Natural killer cell treated with Interleukin-12 subunit alpha and Interleukin-12 subunit beta and Interleukin-15 and Interleukin-18, amount 100 ng/mL, for 72 hours (primary cell): ENCODE data around the gene ENDOD1. TPM values are rescaled to one million over a fixed set of nuclear protein-coding genes. Genes with fewer than 3 reads are reported as not detected.
A peak's percentile ranks its signal among the peaks of the same experiment; 100 is the strongest.

Experiments used
- ATAC-seq, 2 donors: fragments of 150-1000 bp; cut with Tn5 transposase in 1 of 2; sonication (Bioruptor Pico), chemical (Tn5 transposase) in 1 of 2; 2 replicates each; pipeline ENCODE4 v1.10.0; 2021
- DNase-seq: peaks from one replicate; pipeline ENCODE4 v3.0.0; 2022; ENCODE audit warnings: low spot score
- H3K27ac Mint-ChIP-seq, 2 donors: 1 replicate in 1 of 2; 2 replicates in 1 of 2; pipeline ENCODE4 v1.8.0; 2022; ENCODE audit warnings: mixed read lengths in 2 of 2, mild to moderate bottlenecking in 1 of 2, moderate library complexity in 1 of 2
- H3K27me3 Mint-ChIP-seq, 2 donors: 1 replicate in 1 of 2; 2 replicates in 1 of 2; pipeline ENCODE4 v1.8.0; 2022; ENCODE audit warnings: mixed read lengths in 2 of 2
- H3K36me3 Mint-ChIP-seq: one replicate; pipeline ENCODE4 v1.8.0; 2022; ENCODE audit warnings: mixed read lengths
- H3K4me1 Mint-ChIP-seq, 2 donors: 1 replicate in 1 of 2; 2 replicates in 1 of 2; pipeline ENCODE4 v1.8.0; 2022; ENCODE audit warnings: low read depth in 2 of 2, mixed read lengths in 2 of 2, mild to moderate bottlenecking in 1 of 2
- H3K4me3 Mint-ChIP-seq: one replicate; pipeline ENCODE4 v1.8.0; 2022; ENCODE audit warnings: mixed read lengths
- H3K9me3 Mint-ChIP-seq: 2 replicates; pipeline ENCODE4 v1.8.0; 2022; ENCODE audit warnings: mixed read lengths
- total RNA-seq, 2 donors: library from RNA; stranded (reverse); gene quantifications; one replicate each; pipeline ENCODE4 v1.2.3, GENCODE V29; 2022

Gene ENDOD1
- total RNA-seq, 2 donors from 2014 or later: 8.4 to 9.3 TPM

DNA sequence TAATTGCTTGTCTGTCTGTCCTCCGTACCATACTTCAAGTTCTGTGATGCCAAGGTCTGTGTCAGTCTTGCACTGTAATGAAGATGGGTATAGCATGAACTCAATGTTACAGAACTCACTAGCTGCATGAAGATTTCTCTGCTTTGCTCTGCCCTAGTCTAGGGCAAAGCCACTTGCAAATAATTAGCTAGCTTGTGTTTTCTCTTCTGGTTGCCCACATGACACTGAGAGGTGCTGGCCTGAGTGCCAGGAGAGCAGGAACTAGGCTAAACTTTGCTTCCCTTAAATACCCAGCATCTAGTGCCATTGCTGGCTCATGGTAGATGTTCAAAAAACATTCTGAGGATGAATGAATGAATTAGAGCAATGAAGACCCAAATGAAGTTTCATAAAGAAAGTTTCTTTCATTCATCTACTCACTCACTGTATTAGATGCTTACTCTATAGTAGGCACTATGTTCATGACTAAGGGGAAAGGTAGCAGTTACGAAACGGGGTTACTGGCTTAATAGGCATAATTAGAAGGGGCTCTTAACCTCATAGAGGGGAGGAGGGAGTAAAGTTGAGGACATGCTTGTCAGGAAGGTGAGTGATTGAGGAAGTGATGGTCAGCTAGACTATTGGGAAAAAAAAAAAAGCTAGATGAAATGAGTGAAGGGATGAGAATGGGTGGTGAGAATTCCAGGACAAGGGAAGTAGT, 4.4 kb upstream of the ENDOD1 start:
- DNase-seq (no peak), ATAC-seq (no peak)
- Mint-ChIP-seq H3K27me3 (peaks cover 0 to 5% of the 10 kb centered on the region in 2 donors), H3K36me3 (no peaks in the 10 kb centered on the region), H3K4me1 (peaks cover 15 to 22% of the 10 kb centered on the region in 2 donors), H3K27ac (no peak overlapping the region), H3K9me3 (peaks cover 3% of the 10 kb centered on the region), H3K4me3 (no peak overlapping the region)

DNA sequence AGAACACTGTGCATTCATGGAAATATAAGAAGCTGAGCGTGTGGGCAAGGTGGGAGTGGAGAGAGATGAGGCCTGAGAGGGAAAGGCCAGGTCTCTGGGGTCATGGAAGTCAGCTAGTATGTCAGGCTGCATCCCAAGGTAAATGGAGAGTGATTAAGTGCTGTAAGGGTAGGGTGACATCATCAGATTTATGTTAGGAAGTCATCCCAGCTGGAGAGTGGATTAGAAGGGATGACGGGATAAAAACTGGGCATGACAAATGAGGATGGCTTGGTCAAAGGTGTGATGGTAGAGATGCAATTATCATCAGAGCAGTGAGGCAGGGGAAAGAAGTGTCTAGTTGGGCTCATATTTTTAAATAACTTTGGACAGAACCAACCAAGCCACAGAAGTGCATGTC, 3.5 kb upstream of the ENDOD1 start:
- DNase-seq (no peak), ATAC-seq (no peak)
- peaks cover 0 to 5% of the 10 kb centered on the region in 2 donors for H3K27me3 Mint-ChIP-seq
- H3K9me3 Mint-ChIP-seq: peaks cover 3% of the 10 kb centered on the region
- no peak overlapping the region for H3K4me3 Mint-ChIP-seq
- peak overlapping the region in 1 of 2 donors; percentile 13 for H3K27ac Mint-ChIP-seq
- H3K4me1 Mint-ChIP-seq: peaks cover 24 to 30% of the 10 kb centered on the region in 2 donors
- H3K36me3 Mint-ChIP-seq: no peaks in the 10 kb centered on the region

DNA sequence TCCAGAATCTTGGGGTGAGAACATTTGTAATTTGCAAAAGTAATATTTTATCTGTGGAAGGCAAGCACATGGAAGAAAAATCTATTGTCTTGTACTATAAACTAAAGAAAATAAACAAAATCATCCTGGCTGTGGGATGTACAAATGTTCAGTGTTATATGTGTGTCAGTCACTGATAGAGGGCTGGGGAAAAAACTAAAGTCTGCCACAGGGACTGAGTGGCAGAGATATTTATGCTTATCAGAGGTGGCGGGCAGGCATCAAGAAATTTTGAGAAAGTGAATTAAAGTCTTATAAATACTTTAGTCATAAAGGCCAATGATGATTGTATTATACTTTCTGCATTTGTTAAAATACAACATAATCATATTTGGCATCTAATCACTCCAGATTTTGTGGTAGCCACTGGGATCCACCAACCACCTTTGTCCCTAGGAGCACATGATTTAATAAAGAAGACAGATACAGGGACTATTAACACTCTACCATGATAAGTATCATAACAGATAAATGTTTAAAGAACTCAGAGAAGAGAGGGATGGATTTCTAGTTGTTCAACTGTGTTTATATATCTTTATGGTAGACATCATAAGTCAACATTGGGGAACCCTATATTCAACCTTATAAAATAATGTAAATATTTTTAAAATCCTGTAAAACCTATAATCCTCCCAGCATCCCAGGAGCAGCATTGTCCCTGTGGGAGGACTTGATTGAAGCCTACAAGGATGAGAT, 2.6 kb upstream of the ENDOD1 start:
- Mint-ChIP-seq H3K27ac (no peak overlapping the region), H3K4me3 (no peak overlapping the region), H3K9me3 (peaks cover 3% of the 10 kb centered on the region), H3K4me1 (peaks cover 32 to 38% of the 10 kb centered on the region in 2 donors), H3K27me3 (peaks cover 0 to 5% of the 10 kb centered on the region in 2 donors), H3K36me3 (no peaks in the 10 kb centered on the region)
- no peak for DNase-seq
- no peak for ATAC-seq

DNA sequence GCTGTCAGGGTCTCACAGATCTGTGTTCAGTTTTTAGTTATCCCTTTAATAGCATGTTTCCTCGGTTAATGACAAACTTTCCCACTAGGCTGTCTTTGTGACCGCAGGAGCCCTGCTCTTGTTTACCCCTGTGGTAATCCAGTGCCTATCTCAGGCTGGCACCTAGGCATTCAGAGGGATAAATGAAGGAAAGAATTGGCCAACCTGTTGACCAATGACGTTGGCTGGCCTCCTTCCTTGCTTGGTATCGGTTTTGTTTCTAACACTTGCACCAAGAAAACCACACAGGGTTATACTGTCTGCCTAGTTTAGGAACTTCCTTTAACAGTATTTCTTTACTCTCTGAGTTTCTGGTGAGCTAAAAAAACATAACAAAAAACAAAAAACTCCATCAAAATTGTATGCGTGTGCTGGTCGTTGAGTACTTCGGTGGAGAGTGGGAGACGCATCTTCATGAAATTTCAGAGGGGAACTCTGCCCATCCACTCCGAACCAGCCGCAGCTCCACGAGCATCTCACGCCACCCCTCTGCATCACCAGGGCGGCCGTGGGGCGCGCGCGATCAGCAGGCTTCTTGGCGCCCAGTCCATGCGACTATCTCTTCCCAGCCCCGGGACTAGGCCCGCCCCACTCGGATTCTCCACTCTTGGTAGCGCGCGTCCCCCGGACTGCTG, 563 bp upstream of the ENDOD1 start:
- H3K9me3 Mint-ChIP-seq: peaks cover 3% of the 10 kb centered on the region

DNA sequence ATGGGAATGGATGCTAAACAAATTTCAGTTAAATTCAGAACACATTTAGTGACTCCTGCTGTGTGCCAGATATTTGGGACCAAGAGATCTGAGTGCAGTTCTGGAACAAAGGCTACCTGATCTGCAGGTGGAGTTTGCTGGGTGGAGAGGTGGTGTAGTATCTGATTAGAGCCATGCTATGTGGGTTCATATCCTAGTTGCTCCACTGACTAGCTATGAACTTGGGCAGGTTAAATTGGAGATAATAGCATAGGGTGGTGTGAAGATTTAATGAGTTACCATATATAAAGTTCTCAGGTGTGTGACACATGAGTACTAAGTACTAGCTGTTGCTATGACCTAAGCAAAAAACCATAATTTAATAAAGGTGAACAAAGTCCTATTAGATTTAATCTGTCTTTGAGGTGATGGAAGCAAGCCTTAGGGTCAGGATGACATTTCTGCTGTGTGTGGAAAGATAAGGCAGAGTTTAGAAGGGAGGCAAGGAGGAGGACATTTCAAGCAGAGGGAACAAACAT, 2.1 kb downstream of the ENDOD1 start:
- peaks cover 3% of the 10 kb centered on the region for H3K9me3 Mint-ChIP-seq
- DNase-seq: no peak

More for the DNA sequence above, 563 bp upstream of the ENDOD1 start:
- Mint-ChIP-seq H3K36me3 (no peaks in the 10 kb centered on the region), H3K4me3 (peak overlapping the region; percentile 90), H3K27ac (peak overlapping the region; percentile 89 to 94), H3K27me3 (peaks cover 0 to 2% of the 10 kb centered on the region in 2 donors), H3K4me1 (peaks cover 45 to 53% of the 10 kb centered on the region in 2 donors)
- DNase-seq (no peak), ATAC-seq (peak; percentile 59 to 67)

DNA sequence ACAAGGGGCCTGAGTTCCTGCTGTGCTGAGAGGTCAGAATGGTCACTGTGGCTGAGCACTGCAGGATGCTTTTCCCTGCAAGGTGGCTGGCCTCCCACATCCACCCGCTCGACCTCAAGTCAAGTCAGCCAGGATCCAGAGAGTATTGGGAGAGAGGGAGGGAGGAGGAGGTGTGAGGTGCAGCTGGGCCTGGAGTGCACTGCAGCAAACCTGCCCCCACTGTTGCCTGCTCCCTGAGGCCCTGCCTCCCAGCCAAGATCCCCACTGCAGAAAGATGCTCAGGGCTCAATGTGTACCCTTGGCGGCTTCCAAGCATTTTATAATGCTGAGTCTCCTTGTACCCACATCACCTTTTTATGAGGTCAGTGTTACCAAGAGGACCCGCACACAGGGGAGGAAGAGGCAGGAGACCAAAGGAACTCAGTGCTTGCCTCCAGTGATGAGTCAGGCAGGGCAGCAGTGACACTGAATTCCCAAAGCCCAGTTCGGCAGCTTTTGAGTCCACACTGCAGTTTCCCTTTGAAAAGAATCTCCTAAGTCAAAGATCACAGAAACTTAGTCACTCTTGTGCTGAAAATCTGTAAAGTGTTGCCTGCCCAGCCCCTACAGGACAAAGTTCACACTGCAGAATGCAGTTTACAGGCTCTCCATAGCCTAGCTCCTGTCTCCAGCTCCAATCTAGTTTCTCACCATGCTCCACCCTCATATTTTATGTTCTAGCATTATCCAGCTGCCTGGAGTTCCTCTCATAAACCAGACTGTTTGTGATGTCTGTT, 3.1 kb downstream of the ENDOD1 start:
- Mint-ChIP-seq H3K4me3 (no peak overlapping the region), H3K4me1 (peaks cover 52 to 60% of the 10 kb centered on the region in 2 donors), H3K27ac (peak overlapping the region; percentile 4 to 31), H3K9me3 (peaks cover 3% of the 10 kb centered on the region), H3K27me3 (no peaks in the 10 kb centered on the region), H3K36me3 (no peaks in the 10 kb centered on the region)
- ATAC-seq: no peak
- no peak for DNase-seq

More for the DNA sequence above, 2.1 kb downstream of the ENDOD1 start:
- peak overlapping the region in 1 of 2 donors; percentile 31 for H3K27ac Mint-ChIP-seq
- no peak for ATAC-seq
- peak overlapping the region; percentile 83 for H3K4me3 Mint-ChIP-seq
- H3K27me3 Mint-ChIP-seq: no peaks in the 10 kb centered on the region
- no peaks in the 10 kb centered on the region for H3K36me3 Mint-ChIP-seq
- H3K4me1 Mint-ChIP-seq: peaks cover 46 to 53% of the 10 kb centered on the region in 2 donors

DNA sequence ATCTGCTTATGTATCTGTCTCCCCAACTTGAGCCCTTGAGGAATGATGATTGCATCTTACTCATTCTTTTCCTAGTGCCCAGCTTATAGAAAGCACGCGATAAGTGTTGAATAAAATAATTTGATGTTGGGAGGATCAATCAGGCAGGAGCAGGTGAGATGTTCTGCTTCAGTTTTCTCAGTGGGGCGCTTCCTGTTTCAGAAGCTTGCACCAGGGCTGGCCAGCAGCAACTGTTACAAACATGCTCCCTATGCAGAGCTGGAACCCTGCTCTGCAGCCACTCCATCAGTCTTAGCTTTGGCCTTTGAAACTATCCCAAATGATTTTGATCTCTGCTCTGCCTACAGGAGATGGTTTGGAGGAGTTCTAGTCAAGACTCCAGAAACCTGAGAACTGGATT, 3.9 kb downstream of the ENDOD1 start:
- Mint-ChIP-seq H3K4me3 (no peak overlapping the region), H3K9me3 (peaks cover 3% of the 10 kb centered on the region), H3K27ac (peak overlapping the region in 1 of 2 donors; percentile 4), H3K4me1 (peaks cover 51 to 59% of the 10 kb centered on the region in 2 donors), H3K36me3 (no peaks in the 10 kb centered on the region), H3K27me3 (no peaks in the 10 kb centered on the region)
- DNase-seq (no peak), ATAC-seq (no peak)

DNA sequence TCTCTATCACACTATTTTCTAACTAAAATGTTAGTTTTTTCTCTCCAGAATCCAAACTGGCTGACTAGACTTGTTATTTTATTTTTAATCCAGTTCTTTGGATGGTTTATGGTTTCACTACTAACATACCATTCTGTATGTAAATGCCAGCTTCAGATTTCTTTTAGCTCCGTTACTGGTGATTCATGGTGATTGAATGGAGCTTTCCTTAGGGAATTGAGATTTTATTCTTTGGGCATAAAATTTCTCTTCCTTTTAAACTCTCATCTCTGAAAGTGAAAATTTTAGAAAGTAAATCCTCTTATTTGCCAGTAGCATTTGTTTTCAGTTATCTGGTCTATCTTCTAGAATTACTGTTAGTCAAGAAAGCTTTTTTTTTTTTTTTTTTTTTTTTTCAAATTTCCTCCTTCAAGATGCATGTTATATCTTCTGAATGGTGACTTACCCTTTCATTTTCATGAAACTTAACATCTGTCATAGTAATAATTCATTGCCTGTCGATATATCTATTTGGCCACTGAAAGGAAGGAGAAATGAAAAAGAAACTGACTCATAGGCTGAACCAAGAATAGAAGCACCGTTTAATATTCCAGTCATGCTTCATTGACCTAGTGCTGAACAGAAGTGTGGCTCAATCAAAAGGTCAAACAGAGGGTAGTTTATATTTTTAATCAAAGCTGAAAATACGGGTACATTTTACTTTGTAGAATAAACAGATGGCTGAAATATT, 6.4 kb downstream of the ENDOD1 start:
- H3K4me3 Mint-ChIP-seq: peak overlapping the region; percentile 63
- H3K27me3 Mint-ChIP-seq: no peaks in the 10 kb centered on the region
- no peak for DNase-seq
- H3K36me3 Mint-ChIP-seq: no peaks in the 10 kb centered on the region
- peak overlapping the region; percentile 8 to 55 for H3K27ac Mint-ChIP-seq
- peak; percentile 76 to 80 for ATAC-seq
- peaks cover 33 to 51% of the 10 kb centered on the region in 2 donors for H3K4me1 Mint-ChIP-seq
- H3K9me3 Mint-ChIP-seq: no peaks in the 10 kb centered on the region

DNA sequence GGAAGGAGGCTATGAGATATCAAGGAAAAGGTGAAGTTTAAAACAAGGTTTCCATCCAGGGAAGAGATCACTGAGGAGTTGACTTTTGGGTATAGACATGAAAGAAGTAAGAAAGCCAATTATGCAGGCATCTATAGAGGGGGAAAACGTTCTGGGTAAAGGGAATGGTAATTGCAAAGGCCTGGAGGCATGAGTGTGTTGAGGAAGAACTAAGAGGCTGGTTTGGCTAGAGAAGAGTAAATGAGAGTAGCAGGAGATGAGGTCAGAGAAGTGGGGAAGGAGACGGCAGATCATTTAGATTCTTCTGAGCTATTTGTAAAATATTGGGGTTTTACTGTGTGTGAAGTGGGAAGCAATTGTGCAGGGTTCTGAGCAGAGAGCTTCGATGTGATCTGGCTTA, 7.6 kb downstream of the ENDOD1 start:
- no peak for ATAC-seq
- Mint-ChIP-seq H3K9me3 (no peaks in the 10 kb centered on the region), H3K36me3 (no peaks in the 10 kb centered on the region), H3K4me3 (no peak overlapping the region), H3K27ac (no peak overlapping the region), H3K4me1 (peaks cover 21 to 40% of the 10 kb centered on the region in 2 donors), H3K27me3 (no peaks in the 10 kb centered on the region)
- DNase-seq: no peak

DNA sequence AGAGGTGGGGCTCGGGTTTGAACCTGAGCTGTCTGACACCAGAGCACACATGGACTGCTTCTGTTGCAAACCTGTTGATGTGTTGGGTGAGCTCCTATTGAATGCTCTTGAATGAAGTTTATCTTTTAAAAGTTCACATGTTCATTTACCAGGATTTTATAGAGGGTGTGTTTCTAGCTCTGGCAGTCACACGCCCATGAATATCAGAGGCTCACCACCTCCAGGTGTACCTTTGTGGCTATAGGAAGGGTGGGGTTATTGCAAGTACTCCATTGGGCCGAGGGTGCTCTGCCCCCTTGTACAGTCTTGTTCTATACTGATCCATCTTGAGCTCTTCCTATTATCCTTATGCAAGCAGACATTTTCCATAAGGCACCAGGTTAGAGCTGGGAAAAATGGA, 9.2 kb downstream of the ENDOD1 start:
- Mint-ChIP-seq H3K4me1 (peaks cover 10 to 27% of the 10 kb centered on the region in 2 donors), H3K27ac (no peak overlapping the region), H3K36me3 (no peaks in the 10 kb centered on the region)

DNA sequence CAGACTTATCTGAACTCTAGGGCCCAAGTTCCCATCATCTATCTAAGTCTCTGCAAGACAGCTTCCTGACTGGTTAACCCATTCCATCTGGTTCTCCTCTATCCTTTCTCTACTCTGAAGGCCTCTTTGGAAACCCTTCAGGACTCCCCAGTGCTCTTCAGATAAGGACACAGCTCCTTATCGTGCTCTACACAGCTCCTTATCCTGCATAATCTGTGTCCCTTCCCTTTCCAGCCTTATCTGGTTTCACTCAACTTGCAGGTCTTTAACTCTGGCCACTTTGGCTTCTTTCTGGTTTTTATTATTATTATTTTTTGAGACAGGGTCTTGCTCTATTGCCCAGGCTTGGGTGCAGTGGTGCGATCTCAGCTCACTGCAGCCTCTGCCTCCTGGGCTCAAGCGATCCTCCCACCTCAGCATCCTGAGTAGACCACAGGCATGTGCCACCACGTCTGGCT, 10.6 kb downstream of the ENDOD1 start:
- Mint-ChIP-seq H3K27ac (no peak overlapping the region), H3K27me3 (no peaks in the 10 kb centered on the region), H3K9me3 (no peaks in the 10 kb centered on the region), H3K36me3 (no peaks in the 10 kb centered on the region), H3K4me3 (no peak overlapping the region), H3K4me1 (peaks cover 10 to 27% of the 10 kb centered on the region in 2 donors)
- no peak for ATAC-seq
- DNase-seq: no peak

More for the DNA sequence above, 9.2 kb downstream of the ENDOD1 start:
- no peak overlapping the region for H3K4me3 Mint-ChIP-seq
- ATAC-seq: no peak
- no peaks in the 10 kb centered on the region for H3K9me3 Mint-ChIP-seq
- no peaks in the 10 kb centered on the region for H3K27me3 Mint-ChIP-seq
- no peak for DNase-seq

DNA sequence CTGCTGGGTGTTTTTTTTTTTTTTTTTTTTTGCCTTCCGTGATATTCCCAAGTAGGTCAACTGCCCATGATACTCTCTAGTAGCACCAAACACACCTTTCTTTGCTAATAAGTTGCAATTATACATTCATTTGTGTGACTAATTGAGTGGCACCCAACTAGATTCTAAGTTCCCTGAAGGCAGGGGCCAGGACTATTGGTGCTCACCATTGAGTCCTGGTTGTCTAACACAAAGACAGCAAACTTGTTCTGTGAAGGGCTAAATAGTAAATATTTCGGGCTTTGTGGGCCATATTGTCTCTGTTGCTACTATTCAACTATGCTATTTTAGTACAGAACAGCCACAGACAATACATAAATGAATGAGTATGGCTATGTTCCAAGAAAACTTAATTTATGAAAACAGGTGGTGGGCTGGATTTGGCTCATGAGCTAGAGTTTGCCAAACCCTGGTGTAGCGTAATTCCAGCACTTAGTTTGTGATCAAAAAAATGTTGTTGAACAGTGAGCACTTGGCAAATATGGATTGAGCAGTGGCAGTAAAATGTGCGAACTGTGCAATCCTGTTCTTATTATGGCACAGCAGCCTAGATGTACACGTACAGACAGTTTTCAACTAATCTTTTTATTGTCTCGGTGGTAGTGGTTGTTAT, 11.3 kb downstream of the ENDOD1 start:
- DNase-seq (no peak), ATAC-seq (no peak)
- Mint-ChIP-seq H3K36me3 (no peaks in the 10 kb centered on the region), H3K27ac (no peak overlapping the region), H3K27me3 (no peaks in the 10 kb centered on the region), H3K4me1 (peaks cover 10 to 22% of the 10 kb centered on the region in 2 donors), H3K4me3 (no peak overlapping the region), H3K9me3 (no peaks in the 10 kb centered on the region)
